ENCODE results near the gene TMEM134.
"Not testable (repeated sequence)": the region's sequence is repeated elsewhere in the genome, so short reads cannot be mapped to it uniquely, and the experiment has no call there.

TMEM134 gene

DNA sequence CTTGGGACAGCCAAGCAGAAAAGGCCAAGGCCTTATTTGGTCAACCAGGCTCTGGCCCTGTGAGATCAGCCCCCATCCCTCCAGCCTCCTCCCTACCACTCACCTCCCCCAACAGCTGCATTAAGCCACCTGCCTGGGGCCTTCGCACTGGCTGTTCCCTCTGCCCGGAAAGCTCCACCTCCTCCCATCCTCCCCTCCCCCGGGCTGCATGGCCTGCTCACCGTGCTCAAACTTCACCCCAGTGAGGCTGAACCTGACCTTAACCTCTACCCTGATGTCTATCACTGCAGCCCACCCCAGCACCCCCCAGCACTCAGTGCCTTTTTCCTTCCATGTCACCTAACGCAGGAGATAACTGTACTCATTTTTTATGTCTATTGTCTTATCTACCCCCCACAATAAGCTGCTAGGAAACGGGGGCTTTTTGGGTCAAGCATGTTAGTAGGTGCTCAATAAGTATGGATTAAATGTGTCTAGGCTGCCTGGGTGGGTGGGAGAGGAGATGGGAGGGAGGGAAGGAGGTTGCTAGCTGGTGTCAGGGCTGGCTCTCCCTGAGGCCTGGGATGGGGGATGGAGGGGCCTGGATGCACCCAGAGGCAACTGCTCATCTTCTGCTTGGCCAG is 32.5 kb downstream of the TMEM134 start:
- no peak for DNase-seq

DNA sequence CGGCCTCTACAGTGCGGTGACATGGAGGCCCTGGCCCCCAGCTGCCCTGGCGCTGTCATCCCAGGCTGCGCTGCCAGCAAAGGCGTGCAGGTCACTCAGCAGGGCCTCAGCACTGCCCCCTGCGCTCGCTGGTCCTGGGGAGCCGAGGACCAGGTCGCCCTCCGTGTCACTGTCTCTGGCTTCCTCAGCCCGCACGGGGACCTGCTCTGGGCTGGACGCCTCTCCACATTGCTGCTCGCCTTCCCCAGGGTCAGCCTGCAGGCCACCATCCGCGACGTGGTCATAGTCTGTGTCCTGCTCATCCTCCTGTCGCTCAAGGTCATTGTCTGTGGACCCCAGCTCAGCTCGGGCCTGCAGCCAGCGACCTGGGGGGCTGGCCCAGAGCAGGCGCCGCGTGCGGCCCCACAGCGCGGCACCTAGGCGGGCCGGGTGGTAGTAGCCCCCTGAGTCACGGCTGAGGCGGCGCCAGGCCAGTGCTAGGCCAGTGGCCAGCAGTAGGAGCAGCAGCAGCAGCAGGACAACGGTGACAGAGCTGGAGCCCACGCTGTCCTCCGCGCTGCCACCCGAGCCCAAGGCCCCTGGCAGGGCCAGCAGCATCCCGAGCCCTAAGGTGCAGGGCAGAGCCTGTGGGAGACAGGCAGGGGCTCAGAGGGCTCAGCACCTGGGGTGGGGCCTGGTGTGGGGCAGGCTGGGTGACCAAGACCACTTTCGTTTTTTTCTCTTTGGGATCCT is 33.2 kb downstream of the TMEM134 start:
- DNase-seq, result no peak

DNA sequence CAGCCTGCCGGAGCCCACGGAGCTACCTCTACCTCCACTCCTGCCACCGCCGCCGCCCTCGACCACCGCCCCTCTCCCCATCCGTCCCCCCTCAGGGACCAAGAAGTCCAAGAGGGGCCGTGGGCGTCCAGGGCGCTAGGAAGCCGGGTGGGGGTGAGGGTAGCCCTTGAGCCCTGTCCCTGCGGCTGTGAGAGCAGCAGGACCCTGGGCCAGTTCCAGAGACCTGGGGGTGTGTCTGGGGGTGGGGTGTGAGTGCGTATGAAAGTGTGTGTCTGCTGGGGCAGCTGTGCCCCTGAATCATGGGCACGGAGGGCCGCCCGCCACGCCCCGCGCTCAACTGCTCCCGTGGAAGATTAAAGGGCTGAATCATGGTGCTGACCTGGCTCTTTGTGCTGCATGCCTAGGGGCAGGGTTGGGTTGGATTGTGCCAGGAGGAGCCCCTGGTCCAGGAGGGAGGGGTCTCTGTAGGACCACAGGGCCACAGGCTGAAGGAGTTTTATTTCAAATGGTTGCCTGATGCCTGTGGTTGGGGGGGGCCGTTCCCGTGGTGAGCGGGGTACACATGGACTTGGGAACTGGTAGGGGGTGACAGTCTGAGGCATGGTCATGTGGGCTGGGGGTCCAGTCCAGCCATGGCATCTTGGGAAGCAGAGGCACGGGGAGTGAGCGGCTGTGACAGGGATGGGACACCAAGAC is 33.9 kb downstream of the TMEM134 start:
- no peak for DNase-seq

DNA sequence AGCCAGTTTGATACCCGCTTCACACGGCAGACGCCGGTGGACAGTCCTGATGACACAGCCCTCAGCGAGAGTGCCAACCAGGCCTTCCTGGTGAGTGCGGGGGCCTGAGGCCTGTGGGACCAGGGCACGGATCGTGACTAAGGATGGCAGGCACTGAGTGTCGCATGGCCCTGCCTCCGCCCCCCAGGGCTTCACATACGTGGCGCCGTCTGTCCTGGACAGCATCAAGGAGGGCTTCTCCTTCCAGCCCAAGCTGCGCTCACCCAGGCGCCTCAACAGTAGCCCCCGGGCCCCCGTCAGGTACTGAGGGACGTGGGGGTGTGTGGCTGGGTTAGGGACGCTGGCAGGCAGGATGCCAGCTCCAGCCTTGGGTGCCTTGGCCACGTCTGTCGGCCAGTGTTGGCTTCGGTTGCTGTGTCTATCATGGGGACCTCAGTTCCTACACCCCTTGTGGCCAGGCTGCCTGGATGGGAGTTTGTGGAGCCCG is 34.6 kb downstream of the TMEM134 start:
- DNase-seq, result no peak

DNA sequence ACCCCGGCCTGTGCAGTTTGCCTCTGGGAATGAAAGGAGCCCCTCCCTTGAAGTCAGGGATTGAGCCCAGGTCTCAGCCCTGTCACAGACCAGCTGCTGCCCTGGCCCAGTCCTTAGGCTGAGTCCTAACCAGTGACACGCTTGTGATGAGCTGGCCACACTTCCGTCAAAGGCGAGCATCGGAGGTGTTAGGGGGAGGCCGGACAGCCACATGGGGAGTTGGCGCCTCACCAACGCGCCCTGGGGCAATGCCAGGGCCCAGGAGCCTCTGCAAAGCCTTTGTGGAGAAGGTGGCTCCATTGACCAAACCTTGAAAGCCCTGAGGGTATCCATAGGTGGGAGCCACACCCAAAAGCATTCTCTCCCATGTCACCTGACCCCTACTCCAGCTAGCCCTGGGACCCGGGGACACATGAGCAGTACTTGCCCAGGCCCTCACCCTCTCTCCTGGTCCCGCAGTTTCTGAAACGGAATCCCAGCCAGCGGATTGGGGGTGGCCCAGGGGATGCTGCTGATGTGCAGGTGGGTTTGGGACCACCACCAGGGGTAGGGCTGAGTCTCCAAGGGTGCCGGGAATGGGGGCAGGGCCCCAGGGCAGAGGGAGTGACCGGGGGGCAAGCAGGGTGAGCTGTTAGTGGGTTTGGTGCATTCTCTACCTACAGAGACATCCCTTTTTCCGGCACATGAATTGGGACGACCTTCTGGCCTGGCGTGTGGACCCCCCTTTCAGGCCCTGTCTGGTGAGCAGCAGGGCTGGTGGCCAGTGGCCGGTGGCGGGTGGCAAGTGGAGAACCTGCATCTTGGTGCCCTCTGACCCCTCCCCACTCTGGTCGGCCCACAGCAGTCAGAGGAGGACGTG is 35.3 kb downstream of the TMEM134 start:
- no peak for DNase-seq

DNA sequence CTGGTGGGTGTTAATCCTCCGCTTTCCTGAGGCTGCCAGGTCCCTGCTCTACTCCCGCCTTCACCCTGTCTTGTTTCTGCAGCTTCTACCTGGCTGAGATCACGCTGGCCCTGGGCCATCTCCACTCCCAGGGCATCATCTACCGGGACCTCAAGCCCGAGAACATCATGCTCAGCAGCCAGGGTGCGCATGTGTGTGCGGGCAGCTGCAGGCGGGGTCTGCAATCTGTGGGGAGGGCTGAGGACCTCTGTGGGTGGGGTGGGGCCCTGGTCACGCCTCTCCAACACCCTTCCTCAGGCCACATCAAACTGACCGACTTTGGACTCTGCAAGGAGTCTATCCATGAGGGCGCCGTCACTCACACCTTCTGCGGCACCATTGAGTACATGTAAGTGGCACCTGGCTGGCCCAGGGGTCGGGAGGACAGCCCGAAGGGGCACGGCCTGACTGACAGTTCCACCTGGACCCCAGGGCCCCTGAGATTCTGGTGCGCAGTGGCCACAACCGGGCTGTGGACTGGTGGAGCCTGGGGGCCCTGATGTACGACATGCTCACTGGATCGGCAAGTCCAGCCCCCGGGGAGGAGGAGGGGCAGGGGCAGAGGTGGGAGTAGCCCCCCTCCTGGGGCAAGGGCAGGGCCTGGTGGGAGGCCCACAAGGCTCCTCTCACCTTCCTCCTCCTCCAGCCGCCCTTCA is 36.2 kb downstream of the TMEM134 start:
- no peak for DNase-seq

DNA sequence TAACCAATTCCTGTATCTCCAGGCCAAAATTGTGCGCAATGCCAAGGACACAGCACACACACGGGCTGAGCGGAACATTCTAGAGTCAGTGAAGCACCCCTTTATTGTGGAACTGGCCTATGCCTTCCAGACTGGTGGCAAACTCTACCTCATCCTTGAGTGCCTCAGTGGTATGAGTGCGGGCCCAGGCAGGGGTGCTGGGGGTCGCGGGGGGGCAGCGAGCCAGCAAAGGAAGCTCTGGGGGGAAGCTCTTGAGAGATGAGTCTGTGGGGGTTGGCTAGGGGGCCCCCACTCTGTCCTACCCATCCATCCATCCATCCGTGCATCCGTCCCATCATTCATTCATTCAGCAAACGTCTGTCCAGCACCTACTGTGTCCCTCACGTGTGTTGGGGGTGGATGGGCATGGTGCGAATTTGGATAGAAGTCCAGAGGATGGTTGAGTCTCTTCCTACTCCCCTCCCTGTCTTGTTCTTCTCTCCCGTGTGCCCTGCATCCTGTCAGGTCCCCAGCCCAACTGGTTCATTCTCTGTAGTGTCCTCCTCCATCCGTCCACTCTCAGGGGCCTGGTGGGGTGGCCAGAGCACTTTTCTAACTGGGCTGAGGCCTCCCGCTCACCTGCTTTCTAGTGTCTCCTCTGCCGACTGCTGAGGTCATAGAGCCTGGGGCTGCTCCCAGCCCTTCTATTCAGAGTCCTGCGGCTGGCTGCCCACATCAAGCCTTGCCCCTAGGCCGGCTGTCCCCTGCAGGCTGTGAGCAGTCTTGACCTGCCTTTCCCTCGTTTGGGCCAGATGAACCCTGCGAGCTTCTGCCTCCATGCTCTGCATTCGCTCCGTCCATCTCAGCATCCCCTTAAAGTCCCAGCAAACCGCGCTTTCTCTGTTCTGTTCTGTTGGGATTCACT is 37.5 kb downstream of the TMEM134 start:
- no peak for DNase-seq

DNA sequence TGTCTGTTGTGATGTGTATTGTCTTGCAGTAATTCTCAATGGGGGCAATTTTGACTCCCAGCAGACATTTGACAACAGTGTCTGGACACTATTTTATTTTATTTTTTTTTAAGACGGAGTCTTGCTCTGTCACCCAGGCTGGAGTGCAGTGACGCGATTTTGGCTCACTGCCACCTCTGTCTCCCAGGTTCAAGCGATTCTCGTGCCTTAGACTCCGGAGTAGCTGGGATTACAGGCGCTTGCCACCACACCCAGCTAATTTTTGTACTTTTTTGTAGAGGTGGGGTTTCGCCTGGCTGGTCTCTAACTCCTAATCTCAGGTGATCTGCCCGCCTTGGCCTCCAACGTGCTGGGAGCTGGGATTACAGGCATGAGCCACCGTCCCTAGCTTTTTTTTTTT is 39.3 kb downstream of the TMEM134 start:
- no peak for DNase-seq

DNA sequence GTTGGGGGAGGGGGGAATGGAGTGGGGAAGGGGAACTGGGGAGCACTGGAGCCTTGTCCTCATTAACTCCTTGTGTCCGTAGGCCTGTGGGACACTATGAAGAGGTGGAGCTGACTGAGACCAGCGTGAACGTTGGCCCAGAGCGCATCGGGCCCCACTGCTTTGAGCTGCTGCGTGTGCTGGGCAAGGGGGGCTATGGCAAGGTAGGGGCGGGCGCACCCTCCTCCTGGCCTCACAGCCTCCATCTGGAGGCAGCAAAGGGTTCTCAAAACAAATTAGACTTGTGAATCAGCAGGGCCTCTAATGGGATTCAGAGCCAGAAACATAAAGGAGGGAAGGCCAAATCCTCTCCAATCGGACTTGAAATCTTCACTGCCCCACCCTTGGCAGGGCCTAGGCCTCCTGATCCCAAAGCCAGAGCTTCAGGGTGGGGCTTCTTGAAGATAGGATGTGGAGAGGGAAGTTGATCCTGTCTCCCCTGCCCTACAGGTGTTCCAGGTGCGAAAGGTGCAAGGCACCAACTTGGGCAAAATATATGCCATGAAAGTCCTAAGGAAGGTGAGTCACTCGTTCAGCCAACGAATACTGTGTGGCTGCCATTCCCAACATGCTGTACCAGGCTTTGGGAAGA is 39.9 kb downstream of the TMEM134 start:
- DNase-seq, result no peak

DNA sequence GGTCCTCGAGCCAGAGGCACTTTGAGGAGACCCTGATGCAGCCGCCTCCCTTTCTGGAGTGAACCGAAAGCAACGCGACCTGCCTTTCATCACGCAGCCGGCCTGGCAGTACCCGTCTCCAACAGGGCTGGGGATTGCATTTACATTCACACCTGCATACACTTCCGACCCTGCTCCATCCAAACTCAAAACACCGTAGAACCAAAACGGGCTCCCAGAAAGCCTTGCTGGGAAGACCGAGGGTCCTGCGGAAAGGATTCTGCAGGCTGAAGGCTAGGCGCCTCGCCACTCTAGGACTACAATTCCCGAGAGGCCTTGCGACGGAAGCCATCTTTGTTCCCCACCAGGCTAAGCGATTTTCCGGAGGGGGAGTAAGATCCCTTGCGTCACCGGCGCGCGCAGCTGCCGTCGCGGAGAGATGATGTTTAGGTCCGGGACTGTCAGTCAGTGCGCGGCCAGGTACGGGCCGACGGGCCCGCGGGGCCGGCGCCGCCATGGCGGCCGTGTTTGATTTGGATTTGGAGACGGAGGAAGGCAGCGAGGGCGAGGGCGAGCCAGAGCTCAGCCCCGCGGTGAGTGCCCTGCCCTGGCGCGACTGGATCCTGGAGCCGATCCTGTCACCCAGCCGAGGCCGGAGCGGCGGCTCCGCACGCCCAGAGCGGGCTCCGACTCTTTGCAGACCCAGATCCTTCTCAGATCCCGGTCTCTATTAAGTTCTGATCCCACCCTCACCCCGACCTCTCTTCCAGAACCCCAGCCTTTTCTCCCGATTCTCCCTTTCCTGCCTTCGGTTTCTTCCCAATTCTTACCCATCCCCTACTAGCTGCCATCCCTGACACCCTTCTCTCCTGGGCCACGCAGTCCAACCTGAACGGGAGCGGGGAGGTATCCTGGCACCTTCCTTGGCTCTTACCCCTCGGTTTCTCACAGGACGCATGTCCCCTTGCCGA is 40.7 kb downstream of the TMEM134 start, which contains the start of gene RPS6KB2:
RPS6KB2 (plus strand) TSS at position 443 of the 950 bp plus-strand sequence; CDS start at position 495, 52 bp downstream.
- DNase-seq, result peak; percentile 94

DNA sequence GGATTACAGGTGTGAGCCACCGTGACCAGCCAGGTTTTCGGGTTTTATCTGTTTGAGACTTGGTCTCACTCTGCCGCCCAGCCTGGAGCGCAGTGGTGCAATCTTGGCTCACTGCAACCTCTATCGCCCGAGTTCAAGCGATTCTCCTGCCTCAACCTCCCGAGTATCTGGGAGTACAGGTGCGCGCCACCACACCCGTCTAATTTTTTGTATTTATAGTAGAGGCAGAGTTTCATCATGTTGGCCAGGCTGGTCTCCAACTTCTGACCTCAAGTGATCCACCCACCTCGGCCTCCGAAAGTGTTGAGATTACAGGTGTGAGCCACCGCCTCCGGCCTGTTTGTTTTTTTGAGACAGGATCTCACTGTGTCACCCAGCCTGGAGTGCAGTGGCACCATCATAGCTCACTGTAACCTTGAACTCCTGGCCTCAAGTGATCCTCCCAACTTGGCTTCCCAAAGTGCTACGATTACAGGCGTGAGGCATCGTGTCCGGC is 41.6 kb downstream of the TMEM134 start:
- DNase-seq, result not testable (repeated sequence)

DNA sequence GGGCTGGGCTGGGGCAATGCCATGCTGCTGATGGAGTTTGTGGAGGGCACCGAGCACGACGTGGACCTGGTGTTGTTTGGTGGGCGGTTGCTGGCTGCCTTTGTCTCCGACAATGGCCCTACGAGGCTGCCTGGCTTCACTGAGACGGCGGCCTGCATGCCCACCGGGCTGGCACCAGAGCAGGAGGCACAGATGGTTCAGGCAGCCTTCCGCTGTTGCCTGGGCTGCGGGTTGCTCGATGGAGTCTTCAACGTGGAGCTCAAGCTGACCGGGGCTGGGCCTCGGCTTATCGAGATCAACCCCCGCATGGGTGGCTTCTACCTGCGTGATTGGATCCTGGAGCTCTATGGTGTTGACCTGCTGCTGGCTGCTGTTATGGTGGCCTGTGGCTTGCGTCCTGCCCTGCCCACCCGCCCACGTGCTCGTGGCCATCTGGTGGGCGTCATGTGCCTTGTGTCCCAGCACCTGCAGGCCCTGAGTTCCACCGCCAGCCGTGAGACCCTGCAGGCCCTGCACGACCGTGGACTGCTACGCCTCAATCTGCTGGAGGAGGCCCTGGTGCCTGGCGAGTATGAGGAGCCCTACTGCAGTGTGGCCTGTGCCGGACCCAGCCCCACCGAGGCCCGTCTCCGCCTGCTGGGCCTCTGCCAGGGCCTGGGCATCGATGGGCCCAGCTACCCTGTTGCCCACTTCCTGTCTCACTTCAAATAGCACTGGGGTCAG is 45.0 kb downstream of the TMEM134 start:
- no peak for DNase-seq

DNA sequence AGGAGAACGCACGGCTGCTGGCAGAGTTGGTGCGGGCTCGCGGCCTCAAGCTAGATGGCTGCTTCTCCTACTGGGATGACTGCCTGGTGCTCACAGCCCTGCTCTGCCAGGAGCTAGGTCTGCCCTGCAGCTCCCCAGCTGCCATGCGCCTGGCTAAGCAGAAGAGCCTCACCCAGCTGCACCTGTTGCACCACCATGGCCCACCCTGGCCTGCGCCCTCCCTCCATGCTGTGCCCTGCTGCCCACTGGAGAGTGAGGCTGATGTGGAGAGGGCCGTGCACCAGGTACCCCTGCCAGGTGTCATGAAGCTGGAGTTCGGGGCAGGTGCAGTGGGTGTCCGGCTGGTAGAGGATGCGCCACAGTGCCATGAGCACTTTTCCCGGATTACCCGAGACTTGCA is 45.6 kb downstream of the TMEM134 start:
- no peak for DNase-seq

DNA sequence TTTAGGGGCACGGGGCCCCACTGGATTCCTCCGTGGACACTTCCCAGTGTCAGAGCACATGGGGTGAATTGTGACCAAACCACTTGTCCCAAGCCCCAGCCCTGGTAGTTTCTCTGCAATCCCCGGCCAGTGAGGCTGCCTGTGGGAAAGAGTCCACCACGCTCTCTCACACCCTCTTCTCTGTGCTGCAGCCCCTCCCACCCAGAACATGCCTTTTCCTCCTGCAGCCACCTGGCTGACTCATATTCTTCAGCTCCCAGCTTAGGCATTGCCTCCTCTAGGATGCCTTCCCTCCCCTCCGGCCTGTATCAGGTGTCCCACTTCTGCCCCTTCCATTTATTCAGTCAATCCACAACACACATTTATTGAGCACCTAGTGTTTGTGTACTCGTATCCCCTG is 46.2 kb downstream of the TMEM134 start:
- DNase-seq, result no peak

DNA sequence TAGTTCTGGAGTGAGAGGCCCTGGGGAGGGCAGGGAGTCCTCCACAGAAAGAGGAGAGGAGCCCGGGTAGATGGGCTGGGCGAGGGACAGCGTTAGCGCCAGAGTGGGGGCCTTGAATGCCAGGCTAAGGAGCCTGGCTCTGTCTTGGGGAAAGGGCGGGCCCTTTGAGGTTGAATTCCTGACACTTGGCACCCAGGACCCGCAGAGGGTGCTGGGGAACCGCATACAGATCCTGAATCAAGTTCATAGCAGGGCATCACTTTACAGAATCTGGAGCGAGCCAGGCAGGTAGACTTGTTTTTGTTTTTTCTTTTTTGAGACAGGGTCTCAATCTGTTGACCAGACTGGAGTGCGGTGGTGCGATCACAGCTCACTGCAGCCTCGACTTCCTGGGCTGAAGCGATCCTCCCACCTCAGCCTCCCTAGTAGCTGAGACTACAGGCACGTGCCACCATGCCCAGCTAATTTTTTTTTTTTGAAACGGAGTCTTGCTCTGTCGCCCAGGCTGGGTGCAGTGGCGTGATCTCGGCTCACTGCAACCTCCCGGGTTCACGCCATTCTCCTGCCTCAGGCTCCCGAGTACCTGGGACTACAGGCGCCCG is 47.5 kb downstream of the TMEM134 start:
- DNase-seq, result no peak

DNA sequence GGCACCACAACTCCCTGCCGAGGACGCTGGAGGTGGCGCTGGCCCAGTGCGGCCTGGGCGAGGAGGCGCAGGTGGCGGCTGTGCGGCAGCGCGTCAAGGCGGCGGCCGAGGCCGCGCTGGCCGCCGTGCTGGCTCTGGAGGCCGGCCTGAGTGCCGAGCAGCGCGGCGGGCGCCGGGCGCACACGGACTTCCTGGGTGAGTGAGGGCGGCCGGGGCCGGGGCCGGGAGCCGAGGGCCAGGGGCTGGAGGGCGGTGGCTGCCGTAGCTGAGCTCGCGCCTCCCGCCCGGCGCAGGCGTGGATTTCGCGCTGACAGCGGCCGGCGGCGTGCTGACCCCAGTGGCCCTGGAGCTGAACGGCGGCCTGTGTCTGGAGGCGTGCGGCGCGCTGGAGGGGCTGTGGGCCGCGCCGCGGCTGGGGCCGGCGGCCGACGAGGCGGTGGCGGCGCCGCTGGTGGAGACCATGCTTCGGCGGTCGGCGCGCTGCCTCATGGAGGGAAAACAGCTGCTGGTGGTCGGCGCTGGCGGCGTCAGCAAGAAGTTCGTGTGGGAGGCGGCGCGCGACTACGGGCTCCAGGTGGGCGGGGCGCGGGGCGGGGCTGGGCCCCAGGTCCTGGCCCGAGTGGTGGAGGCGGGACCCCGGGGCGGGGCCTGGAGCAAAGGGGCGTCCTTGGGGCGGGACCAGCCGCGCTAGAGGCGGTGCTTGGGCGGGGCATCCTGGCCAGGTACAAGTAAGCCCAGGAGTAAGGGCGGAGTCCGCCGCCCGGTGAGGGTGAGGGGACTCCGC is 48.2 kb downstream of the TMEM134 start:
- DNase-seq, result peak; percentile 79

DNA sequence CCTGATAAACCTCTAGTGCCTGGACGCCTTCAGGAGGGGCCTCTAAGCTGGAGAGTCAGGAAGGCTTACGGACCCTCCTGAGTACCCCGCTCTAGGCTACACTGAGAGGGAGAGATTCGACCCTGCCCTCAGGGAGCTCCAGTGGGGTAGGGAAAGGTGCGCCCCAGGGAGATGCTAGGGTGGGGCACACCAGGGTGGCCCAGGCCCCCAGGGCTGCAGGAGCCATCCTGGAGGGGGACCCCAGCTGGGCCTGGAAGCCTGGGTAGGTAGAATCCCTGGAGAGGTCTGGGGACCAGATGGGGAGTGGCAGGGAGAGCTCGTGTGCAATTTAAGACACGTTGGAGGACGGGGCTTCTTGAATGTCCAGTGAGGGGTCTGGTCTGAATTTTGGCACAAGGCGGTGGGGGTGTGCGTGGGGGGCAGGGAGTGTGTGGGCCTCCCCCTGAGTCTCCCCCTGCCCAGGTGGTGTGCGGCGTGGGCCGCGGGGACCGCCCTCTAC is 48.9 kb downstream of the TMEM134 start:
- DNase-seq, result no peak

Data from NCI-H446 treated with DMSO at 0.1 percent for 48 hours (cell line).